Neural cell (in vitro differentiated cells): Measurements from ENCODE around the gene FBXL17.

Experiments used
- CTCF ChIP-seq: fragments of 450-650 bp; IDR thresholded peaks from 2 replicates; pipeline ENCODE4 v1.5.1; 2014; ENCODE audit warnings: antibody characterized with exemption, mild to moderate bottlenecking, moderate library complexity; ENCODE audit not compliant: poor library complexity, severe bottlenecking
- EP300 ChIP-seq: fragments of 450-650 bp; conservative IDR thresholded peaks from 2 replicates; pipeline ENCODE4 v1.6.1; 2014; ENCODE audit warnings: antibody characterized with exemption, mild to moderate bottlenecking, moderate library complexity; ENCODE audit not compliant: poor library complexity, severe bottlenecking
- EZH2 ChIP-seq: fragments of 200-600, 300-800 bp; shearing (Covaris generic), sonication (generic); IDR thresholded peaks from 2 replicates; pipeline ENCODE4 v1.6.1; 2014; ENCODE audit warnings: antibody characterized with exemption, low read length, borderline replicate concordance, mild to moderate bottlenecking; ENCODE audit not compliant: insufficient read depth, poor library complexity, severe bottlenecking
- MXI1 ChIP-seq: fragments of 450-650 bp; conservative IDR thresholded peaks from 2 replicates; pipeline ENCODE4 v1.6.1; 2014; ENCODE audit warnings: antibody characterized with exemption, mild to moderate bottlenecking; ENCODE audit not compliant: poor library complexity, severe bottlenecking
- POLR2AphosphoS5 ChIP-seq: IDR thresholded peaks from 2 replicates; pipeline ENCODE4 v1.6.1; 2012

- TF ChIP-seq CTCF (no peak), POLR2AphosphoS5 (no peak), EZH2 (no peak), MXI1 (no peak), EP300 (no peak)
Measured at GRCh38 chr5:107817951-107818350, 563.9 kb downstream of the FBXL17 start.
